Measurements from ENCODE around the gene EXOC3L4.

The EXOC3L4 gene

GRCh38 chr14:103126873-103127304, 32.4 kb downstream of the EXOC3L4 start:
- peak overlapping the region; percentile 54 for H3K4me2 ChIP-seq (ENCODE audit: low read length)
- no peaks in the 10 kb centered on the region for H3K36me3 ChIP-seq (ENCODE audit: control insufficient read depth, insufficient read depth, low read length)
- peaks cover 3% of the 10 kb centered on the region for H3K79me2 ChIP-seq
- H3K27ac ChIP-seq = no peak overlapping the region
- no peaks in the 10 kb centered on the region for H3K9me3 ChIP-seq (ENCODE audit: control insufficient read depth, low read length)
- H3K27me3 ChIP-seq (ENCODE audit: control insufficient read depth, insufficient read depth, low read length) = no peaks in the 10 kb centered on the region
- no peak overlapping the region for H3K9ac ChIP-seq
- peak overlapping the region; percentile 10 for H2AFZ ChIP-seq
- no peak overlapping the region for H3K4me3 ChIP-seq (ENCODE audit: low read depth, low read length)
- TF ChIP-seq CTCF (IDR thresholded peaks at IDR 0.05) = no peak
- H3K4me1 ChIP-seq = peaks cover 55% of the 10 kb centered on the region

- no peak overlapping the region for H3K9ac ChIP-seq
- H3K36me3 ChIP-seq (ENCODE audit: control insufficient read depth, insufficient read depth, low read length) = no peaks in the 10 kb centered on the region
- H3K79me2 ChIP-seq = peaks cover 3% of the 10 kb centered on the region
- no peak for TF ChIP-seq CTCF (IDR thresholded peaks at IDR 0.05)
- peaks cover 50% of the 10 kb centered on the region for H3K4me1 ChIP-seq
- H3K27ac ChIP-seq = peak overlapping the region; percentile 73
- no peak overlapping the region for H2AFZ ChIP-seq
- H3K9me3 ChIP-seq (ENCODE audit: control insufficient read depth, low read length) = no peaks in the 10 kb centered on the region
- H3K4me2 ChIP-seq (ENCODE audit: low read length) = peak overlapping the region; percentile 16
- H3K27me3 ChIP-seq (ENCODE audit: control insufficient read depth, insufficient read depth, low read length) = no peaks in the 10 kb centered on the region
- H3K4me3 ChIP-seq (ENCODE audit: low read depth, low read length) = no peak overlapping the region
These were observed 32.8 kb downstream of the EXOC3L4 start for GRCh38 chr14:103127356-103127755.

- peak overlapping the region; percentile 73 for H3K27ac ChIP-seq
- peaks cover 44% of the 10 kb centered on the region for H3K4me1 ChIP-seq
- H2AFZ ChIP-seq = no peak overlapping the region
- no peak for TF ChIP-seq CTCF (IDR thresholded peaks at IDR 0.05)
- H3K4me3 ChIP-seq (ENCODE audit: low read depth, low read length) = no peak overlapping the region
- no peak overlapping the region for H3K9ac ChIP-seq
- H3K36me3 ChIP-seq (ENCODE audit: control insufficient read depth, insufficient read depth, low read length) = no peaks in the 10 kb centered on the region
- H3K9me3 ChIP-seq (ENCODE audit: control insufficient read depth, low read length) = no peaks in the 10 kb centered on the region
- H3K27me3 ChIP-seq (ENCODE audit: control insufficient read depth, insufficient read depth, low read length) = no peaks in the 10 kb centered on the region
- H3K4me2 ChIP-seq (ENCODE audit: low read length) = peak overlapping the region; percentile 16
- peaks cover 3% of the 10 kb centered on the region for H3K79me2 ChIP-seq
These were observed 33.5 kb downstream of the EXOC3L4 start for GRCh38 chr14:103127861-103128598.

- H3K4me3 ChIP-seq (ENCODE audit: low read depth, low read length) = no peak overlapping the region
- H3K36me3 ChIP-seq (ENCODE audit: control insufficient read depth, insufficient read depth, low read length) = no peaks in the 10 kb centered on the region
- H3K79me2 ChIP-seq = peaks cover 3% of the 10 kb centered on the region
- H3K27me3 ChIP-seq (ENCODE audit: control insufficient read depth, insufficient read depth, low read length) = no peaks in the 10 kb centered on the region
- H3K27ac ChIP-seq = peak overlapping the region; percentile 73
- no peak overlapping the region for H3K9ac ChIP-seq
- H3K4me2 ChIP-seq (ENCODE audit: low read length) = peak overlapping the region; percentile 16
- H3K4me1 ChIP-seq = peaks cover 43% of the 10 kb centered on the region
- no peak for TF ChIP-seq CTCF (IDR thresholded peaks at IDR 0.05)
- no peaks in the 10 kb centered on the region for H3K9me3 ChIP-seq (ENCODE audit: control insufficient read depth, low read length)
- no peak overlapping the region for H2AFZ ChIP-seq
These were observed 34.2 kb downstream of the EXOC3L4 start for GRCh38 chr14:103128631-103129300.
